ENCODE measurements around the gene PRDM1.

The PRDM1 gene

GRCh38 chr6:106063448-106063850, 22.7 kb upstream of the PRDM1 start (continued):
- no peak for TF ChIP-seq INSM2 (tag by site-specific recombination; IDR thresholded peaks at IDR 0.05)
- no peak for TF ChIP-seq ZFHX2 (tag by site-specific recombination; conservative IDR thresholded peaks at IDR 0.05)

GRCh38 chr6:106064142-106064541, 22.0 kb upstream of the PRDM1 start:
- no peak overlapping the region for H3K27ac ChIP-seq (ENCODE audit: extremely low read depth, low read depth, low read length)
- no peaks in the 10 kb centered on the region for H3K9me3 ChIP-seq (ENCODE audit: control insufficient read depth, insufficient read depth, low read depth, low read length)
- POLR2A ChIA-PET, result no interaction called here
- no peak overlapping the region for H3K4me3 ChIP-seq (ENCODE audit: low read depth, low read length)
- H3K4me1 ChIP-seq (ENCODE audit: control insufficient read depth, insufficient read depth, low read length), result 0 out of 2 replicates have a peak, but pooled peaks cover under 1% of the 10 kb centered on the region
- no peak for TF ChIP-seq ZNF335 (tag by site-specific recombination; conservative IDR thresholded peaks at IDR 0.05)
- CTCF ChIA-PET, result interaction anchor here (1.2 kb wide), 1 partner anchor 121 kb away, joined by 3 read pairs; no protein-coding TSS in a partner anchor
- H3K36me3 ChIP-seq (ENCODE audit: control insufficient read depth in 2 of 2, insufficient read depth in 1 of 2, low read length in 2 of 2), result no peaks in the 10 kb centered on the region

- CTCF ChIA-PET, result interaction anchor here (1.2 kb wide), 2 partner anchors 121 to 159 kb away, joined by 3 read pairs; no protein-coding TSS in a partner anchor
Observed at GRCh38 chr6:106064756-106065155, 21.4 kb upstream of the PRDM1 start.

More at GRCh38 chr6:106064756-106065155, 21.4 kb upstream of the PRDM1 start:
- no peak overlapping the region for H3K27ac ChIP-seq (ENCODE audit: extremely low read depth, low read depth, low read length)
- POLR2A ChIA-PET, result no interaction called here
- no peaks in the 10 kb centered on the region for H3K9me3 ChIP-seq (ENCODE audit: control insufficient read depth, insufficient read depth, low read depth, low read length)
- TF ChIP-seq ZNF404 (tag by site-specific recombination; IDR thresholded peaks at IDR 0.05) (no peak), SCRT2 (tag by site-specific recombination; IDR thresholded peaks at IDR 0.05) (no peak), KLF17 (tag by site-specific recombination; IDR thresholded peaks at IDR 0.05) (no peak), YY2 (tag by site-specific recombination; IDR thresholded peaks at IDR 0.05) (no peak), ZNF174 (tag by site-specific recombination; IDR thresholded peaks at IDR 0.05) (no peak), WT1 (tag by site-specific recombination; IDR thresholded peaks at IDR 0.05) (no peak), ZNF169 (tag by site-specific recombination; IDR thresholded peaks at IDR 0.05) (no peak), ZBTB7A (tag by site-specific recombination; IDR thresholded peaks at IDR 0.05; ENCODE audit: low read depth) (no peak), IKZF3 (tag by site-specific recombination; IDR thresholded peaks at IDR 0.05) (no peak), ATF2 (tag by site-specific recombination; IDR thresholded peaks at IDR 0.05; ENCODE audit: low read depth) (no peak), ZNF626 (tag by site-specific recombination; IDR thresholded peaks at IDR 0.05) (no peak), ZNF19 (tag by site-specific recombination; IDR thresholded peaks at IDR 0.05; ENCODE audit: low read depth) (no peak), ZNF10 (tag by site-specific recombination; IDR thresholded peaks at IDR 0.05) (no peak), ZNF785 (tag by site-specific recombination; IDR thresholded peaks at IDR 0.05) (no peak), ZNF280D (tag by site-specific recombination; IDR thresholded peaks at IDR 0.05) (no peak), FEZF1 (tag by site-specific recombination; IDR thresholded peaks at IDR 0.05) (no peak), ZBTB6 (tag by site-specific recombination; IDR thresholded peaks at IDR 0.05) (no peak), ZNF513 (tag by site-specific recombination; IDR thresholded peaks at IDR 0.05) (no peak), MYNN (tag by site-specific recombination; IDR thresholded peaks at IDR 0.05; ENCODE audit: borderline replicate concordance) (no peak), ZNF707 (tag by site-specific recombination; IDR thresholded peaks at IDR 0.05) (no peak)
- H3K4me1 ChIP-seq (ENCODE audit: control insufficient read depth, insufficient read depth, low read length), result peaks cover 5% of the 10 kb centered on the region; the same call in 1 of the 2 replicates
- no peaks in the 10 kb centered on the region for H3K36me3 ChIP-seq (ENCODE audit: control insufficient read depth in 2 of 2, insufficient read depth in 1 of 2, low read length in 2 of 2)
- H3K4me3 ChIP-seq (ENCODE audit: low read depth, low read length), result no peak overlapping the region
